HG03575 (cell line): ENCODE measurements around the gene MAT2A.

Experiments
- ATAC-seq: cut with Tn5 transposase; IDR thresholded peaks from one replicate; pipeline ENCODE4 v1.9.1; 2021; ENCODE audit not compliant: unreplicated experiment, insufficient number of reproducible peaks, low FRiP score; ENCODE audit errors: extremely low read depth

MAT2A gene

GRCh38 chr2:85538507-85539360 is at the start of gene MAT2A:
Gene MAT2A, plus strand, starts transcription at chr2:85539168. Its CDS starts 120 bp downstream, at chr2:85539288.
- ATAC-seq: peak; percentile 31

- ATAC-seq: no peak
Measured at GRCh38 chr2:85490861-85491755, 47.9 kb upstream of the MAT2A start.

GRCh38 chr2:85496436-85496835 is 42.5 kb upstream of the MAT2A start:
- ATAC-seq: no peak

DNA sequence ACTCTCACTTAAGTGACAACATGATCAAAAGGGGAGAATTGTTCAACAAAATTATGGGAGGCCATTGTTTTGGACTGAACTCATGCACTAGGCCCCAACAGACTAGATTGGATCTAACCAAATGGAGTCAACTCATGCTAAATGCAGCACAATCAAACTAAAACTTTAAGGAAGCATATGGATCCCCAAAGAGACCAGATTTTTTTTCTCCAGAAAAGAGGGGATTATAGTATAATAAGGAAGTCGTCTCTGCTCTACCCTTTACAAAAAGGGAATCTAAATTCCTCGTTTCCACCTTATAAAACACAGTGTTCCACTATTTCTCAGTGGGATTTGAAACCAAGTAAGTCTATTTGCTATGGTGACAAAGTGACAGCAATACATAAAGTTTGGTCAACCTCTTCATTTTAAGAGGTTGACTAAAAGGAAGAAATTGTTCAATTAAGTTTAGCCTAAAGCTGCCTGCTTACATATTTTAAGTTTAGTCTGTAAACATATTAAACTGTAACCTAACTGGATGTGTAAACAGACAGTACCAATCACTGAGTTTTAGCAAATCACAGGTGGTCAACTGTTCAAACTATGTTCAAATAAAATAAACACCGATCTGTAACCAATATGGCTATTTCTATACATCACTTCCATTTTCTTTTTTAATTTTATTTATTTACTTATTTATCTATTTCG is 40.9 kb upstream of the MAT2A start:
- ATAC-seq: no peak

DNA sequence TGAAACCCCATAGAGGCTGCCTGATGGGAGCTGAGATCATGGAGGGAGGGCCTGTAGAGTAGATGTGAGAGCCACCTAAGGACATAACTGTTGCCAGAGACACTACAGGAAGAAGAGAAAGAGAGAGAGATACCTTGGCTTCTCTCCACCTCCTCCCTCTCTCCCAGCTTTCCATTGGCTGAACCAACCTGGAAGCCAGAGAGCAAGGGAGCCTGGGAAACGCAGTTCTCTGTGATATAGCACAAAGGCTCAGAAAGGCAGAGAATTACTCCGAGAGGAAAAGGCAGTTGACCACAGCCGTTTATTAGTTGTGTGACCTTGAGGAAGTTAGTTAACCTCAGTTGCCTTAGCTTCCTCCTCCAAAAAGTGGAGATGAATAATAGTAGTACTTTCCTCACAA is 37.7 kb upstream of the MAT2A start:
- no peak for ATAC-seq

DNA sequence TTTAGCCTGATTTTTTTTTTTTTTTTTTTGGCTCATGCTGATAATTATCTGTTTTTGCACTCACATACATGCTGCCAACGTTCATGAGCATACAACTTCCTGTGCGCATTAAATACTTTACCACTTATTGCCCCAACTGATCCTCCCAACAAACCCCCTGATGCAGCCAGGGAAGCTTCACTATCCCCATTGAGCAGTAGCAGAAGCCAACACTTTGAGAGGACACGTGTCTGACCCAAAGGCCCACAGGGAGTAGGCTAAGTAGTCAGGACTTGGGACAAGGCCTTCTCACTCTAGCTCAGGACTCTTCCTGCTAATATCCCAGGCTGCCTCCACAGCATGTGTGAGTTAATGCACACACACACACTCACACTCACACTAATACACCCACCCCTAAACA is 36.2 kb upstream of the MAT2A start:
- no peak for ATAC-seq

DNA sequence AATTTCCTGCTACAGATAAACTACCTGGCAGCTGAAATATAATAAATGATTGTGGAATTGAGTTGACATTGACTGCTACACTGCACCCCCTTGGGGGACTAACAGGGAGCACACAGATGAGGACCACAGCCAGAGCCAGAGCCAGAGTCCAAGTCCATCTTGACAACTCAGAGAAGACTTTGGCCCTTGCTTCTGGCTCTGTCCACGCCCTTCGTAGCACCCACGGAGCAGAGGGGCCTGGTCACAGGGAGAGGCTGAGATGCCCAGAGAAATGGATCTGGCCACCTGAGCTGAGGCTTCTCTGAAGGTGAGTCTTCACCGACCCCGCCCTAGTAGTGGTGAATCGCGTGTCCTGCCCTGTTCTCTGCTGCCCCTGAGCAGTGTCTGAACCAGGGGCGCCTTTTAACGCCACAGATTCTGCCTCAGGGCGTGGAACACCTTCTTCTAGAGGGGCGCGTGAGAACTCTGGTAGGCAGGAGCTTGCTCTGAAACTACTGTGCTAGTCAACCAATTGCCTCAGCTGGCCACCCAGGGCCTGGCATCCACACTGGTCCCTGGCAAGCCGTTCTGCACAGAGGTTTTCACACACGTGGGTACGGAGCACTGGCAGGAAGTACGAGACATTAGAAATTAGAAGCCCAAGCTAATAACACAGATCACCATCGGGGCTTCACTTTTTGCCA is 35.7 kb upstream of the MAT2A start:
- no peak for ATAC-seq

DNA sequence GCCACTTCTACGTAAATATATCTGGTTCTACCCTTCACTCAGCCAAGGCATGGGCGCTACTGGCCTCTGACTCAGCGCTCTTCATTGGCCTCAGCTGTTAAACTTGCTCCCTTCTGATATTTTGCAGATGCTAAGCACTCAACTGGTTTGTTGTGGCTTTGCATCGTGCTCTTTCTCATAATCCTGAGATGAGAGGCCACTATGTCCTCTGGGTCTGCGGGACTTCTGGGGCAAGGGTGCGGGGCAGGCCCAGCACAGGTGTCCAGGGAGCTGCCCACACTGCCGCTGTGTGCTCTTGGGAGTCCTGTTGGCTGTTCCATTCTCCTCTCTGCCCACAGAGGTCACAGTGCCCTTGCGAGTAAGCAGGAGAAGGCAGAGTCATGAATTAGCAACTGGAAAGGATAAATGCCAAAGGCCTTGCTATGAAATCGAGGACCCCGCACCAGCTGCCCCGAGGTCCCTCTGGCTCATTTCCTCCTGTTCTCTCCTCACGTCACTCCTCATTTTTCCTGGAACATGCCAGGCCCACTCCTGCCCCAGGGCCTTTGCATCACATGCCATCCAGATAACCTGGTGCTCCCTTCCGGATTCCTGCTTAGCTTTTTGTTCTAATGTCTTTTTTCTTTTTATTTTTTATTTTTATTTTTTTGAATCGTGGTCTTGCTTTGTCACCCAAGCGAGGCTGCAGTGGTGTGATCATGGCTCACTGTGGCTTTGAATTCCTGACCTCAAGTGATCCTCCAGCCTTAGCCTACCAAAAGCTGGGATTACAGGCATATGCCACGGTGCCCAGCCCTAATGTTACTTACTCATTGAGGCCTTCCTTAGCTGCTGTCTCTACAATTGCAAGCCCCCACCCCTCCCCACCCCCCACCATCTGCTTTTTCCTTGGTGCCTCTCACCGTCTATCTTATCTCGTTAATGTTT is 34.9 kb upstream of the MAT2A start:
- ATAC-seq: no peak

DNA sequence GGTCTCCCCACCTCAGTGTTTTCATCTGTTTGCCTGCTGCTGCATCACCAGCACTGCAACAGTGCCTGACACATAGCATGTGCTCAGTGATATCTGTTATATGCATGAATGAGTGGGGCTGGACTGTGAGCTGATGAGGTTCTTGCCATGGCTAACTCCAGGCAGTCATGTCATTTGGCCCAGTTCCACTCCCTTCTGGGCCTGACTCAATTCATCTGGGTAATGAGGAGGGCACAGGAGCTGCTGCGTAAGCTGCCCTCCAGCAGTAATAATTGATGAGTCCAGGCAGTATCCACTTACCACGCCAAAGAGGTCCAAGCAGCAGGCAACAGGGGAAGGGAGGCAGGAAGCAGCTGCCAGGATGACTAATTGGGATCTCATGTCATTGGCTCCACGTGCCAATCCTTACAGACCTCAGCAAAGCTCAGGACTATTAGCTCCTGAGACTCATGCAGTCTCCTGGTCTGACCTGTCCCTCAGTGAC is 34.1 kb upstream of the MAT2A start:
- no peak for ATAC-seq

- no peak for ATAC-seq
Measured at GRCh38 chr2:85505551-85506238, 33.3 kb upstream of the MAT2A start.

DNA sequence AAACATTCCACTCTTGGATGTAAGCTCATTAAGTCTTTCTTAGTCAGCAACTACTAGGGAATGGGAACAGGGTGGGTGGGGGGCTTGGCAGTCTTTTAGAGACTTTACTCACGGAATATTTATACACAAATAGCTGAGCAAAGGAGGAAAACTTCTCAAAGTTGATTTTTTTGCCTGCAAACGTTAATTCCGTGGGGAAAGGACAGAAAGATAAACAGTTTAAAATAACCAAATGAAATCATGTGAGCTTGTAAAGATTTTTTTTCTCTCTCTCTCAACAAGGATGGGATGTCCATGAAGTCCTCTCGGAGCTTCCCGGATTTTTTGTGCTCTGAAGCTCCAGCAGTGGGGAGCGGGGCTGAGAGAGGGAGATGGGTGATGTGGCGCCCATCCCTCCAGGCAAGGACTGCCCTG is 32.2 kb upstream of the MAT2A start:
- no peak for ATAC-seq

- no peak for ATAC-seq
Measured at GRCh38 chr2:85511008-85511811, 27.8 kb upstream of the MAT2A start.

GRCh38 chr2:85514323-85514722 is 24.6 kb upstream of the MAT2A start:
- no peak for ATAC-seq

DNA sequence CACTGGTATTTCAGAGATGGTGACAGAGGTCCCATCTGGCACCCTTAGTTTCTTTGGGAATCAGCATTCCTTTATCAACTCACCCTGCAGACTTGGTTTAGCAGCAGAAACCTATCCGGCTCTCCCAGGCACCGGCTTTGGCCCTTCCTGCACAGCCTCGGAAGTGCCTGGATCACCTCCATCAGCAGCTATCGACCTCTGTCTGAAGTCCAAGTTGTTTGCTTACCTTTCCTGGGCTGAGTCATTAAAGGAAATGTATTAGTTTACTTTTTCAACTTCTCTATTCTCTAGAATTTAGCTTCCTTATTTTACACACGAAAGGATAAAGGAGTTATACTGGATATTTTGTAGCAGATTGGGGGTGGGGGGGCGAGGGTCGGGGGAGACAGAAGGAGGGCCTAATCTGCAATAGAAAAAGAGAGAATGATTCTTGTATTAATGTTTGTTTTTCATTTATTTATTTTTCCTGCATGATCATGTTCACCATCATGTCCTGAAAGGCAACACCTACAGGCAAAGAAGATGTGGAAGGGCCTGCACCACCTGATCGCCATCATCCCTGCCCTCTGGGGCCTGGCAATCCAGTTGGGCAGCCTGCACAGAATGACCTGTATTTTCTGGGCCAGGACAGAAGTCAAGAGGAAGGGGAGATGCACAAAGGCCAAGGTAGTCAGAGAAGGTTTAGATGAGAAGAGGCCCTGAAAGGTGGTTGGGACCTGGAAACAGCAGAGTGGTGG is 22.1 kb upstream of the MAT2A start:
- ATAC-seq: no peak

DNA sequence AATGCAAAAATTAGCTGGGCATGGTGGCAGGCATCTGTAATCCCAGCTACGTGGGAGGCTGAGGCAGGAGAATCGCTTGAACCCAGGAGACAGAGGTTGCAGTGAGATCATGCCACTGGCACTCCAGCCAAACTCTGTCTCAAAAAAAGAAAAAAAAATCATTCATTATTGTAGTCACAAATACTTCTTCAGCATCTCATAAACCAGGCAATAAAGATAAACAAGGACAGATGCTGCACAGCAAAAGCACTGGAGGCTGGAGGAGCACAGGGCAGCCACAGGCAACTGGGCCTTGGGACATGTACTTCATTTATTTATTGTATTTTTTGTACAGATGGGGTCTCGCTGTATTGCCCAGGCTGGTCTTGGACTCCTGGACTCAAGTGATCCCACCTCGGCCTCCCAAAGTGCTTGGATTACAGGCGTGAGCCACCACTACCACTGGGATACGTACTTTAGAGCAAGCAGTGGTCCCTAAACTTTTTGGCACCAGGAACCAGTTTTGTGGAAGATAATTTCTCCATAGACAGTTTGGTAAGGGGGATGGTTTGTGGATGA is 16.8 kb upstream of the MAT2A start:
- no peak for ATAC-seq
